Fibroblast of villous mesenchyme (primary cell): ENCODE data around the gene ZXDC. TPM values are rescaled to one million over a fixed set of nuclear protein-coding genes. Genes with fewer than 3 reads are reported as not detected.

Experiments
- DNase-seq: peaks from one replicate; pipeline ENCODE4 v3.0.0-alpha.2; 2010; ENCODE audit warnings: low read depth
- H3K4me3 ChIP-seq: 2 replicates; pipeline ENCODE4 v1.5.1; 2011; ENCODE audit warnings: low read depth, mild to moderate bottlenecking, low read length
- total RNA-seq: library from RNA; depleted of rRNA; stranded (reverse); fragments of >200 nt; gene quantifications from 2 replicates; pipeline ENCODE4 v1.2.3, GENCODE V29; 2012
- TF ChIP-seq, protein P1 (sequence below): IDR thresholded peaks from 2 replicates; pipeline ENCODE4 v1.5.1; 2012; ENCODE audit warnings: low read depth, mild to moderate bottlenecking, low read length; ENCODE audit not compliant: insufficient read depth

ZXDC gene
- total RNA-seq, 1 donor: 17.7 TPM

GRCh38 chr3:126491221-126492013 is 15.7 kb upstream of the ZXDC start:
- no peak for DNase-seq
- H3K4me3 ChIP-seq: no peak overlapping the region
- TF ChIP-seq, protein P1, sequence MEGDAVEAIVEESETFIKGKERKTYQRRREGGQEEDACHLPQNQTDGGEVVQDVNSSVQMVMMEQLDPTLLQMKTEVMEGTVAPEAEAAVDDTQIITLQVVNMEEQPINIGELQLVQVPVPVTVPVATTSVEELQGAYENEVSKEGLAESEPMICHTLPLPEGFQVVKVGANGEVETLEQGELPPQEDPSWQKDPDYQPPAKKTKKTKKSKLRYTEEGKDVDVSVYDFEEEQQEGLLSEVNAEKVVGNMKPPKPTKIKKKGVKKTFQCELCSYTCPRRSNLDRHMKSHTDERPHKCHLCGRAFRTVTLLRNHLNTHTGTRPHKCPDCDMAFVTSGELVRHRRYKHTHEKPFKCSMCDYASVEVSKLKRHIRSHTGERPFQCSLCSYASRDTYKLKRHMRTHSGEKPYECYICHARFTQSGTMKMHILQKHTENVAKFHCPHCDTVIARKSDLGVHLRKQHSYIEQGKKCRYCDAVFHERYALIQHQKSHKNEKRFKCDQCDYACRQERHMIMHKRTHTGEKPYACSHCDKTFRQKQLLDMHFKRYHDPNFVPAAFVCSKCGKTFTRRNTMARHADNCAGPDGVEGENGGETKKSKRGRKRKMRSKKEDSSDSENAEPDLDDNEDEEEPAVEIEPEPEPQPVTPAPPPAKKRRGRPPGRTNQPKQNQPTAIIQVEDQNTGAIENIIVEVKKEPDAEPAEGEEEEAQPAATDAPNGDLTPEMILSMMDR: no peak

- TF ChIP-seq, protein P1: no peak
Observed at GRCh38 chr3:126490619-126491018, 14.9 kb upstream of the ZXDC start.

DNA sequence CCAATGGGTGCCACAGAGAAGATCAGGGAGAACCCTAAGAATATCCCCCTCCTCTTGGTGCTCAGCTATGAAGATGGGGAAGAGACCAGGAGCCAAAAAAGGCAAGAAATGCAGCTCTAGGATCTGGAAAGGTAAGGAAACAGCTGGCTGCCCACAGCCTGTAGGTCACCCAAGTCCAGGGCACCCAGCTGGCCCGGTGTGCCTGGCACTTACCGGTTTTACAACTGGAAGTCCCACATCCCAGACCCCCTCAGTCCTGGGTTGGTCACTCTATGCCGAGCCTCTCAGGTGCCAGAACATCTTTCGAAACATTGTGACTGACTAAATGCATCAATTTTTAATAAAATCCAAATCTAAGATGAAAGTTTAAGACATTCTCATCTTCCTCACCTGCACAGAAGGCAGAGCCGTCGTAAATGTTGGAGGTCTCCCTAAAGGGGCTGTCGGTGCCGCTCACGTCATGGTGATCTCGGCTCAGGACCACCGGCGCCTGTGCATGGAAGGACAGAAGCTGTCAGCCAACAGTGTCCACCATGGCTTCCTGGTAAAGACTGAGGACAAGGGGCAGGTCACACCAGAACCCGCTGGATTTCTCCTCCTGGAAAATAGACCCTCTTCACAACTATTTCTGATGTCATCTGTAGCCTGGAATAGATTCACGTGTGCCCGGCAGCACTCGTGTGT is 13.3 kb upstream of the ZXDC start:
- TF ChIP-seq, protein P1: no peak
- H3K4me3 ChIP-seq: no peak overlapping the region
- DNase-seq: no peak

More at GRCh38 chr3:126490619-126491018, 14.9 kb upstream of the ZXDC start:
- no peak for DNase-seq
- no peak overlapping the region for H3K4me3 ChIP-seq

DNA sequence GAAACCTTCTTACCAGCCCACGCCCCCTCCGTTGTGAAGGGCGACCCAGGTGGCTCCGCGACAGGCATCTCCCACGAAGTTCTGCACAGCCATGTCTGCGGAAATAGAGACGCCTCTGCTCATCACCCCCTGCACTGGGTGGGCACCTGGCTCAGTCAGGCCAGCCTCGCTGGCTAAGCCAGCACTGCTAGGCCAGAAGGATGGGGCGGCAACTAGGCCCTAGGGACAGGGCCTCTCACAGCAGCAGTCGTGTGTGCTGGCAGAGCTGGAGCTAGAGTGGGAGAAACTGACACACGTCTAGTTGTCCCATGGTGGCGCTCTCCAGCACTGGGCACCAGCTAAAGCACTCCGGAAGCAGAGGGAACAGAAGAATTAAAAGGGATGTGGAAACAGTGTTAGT is 12.5 kb upstream of the ZXDC start:
- TF ChIP-seq, protein P1: no peak
- no peak overlapping the region for H3K4me3 ChIP-seq
- DNase-seq: no peak

GRCh38 chr3:126487151-126487771 is 11.6 kb upstream of the ZXDC start:
- no peak for DNase-seq
- TF ChIP-seq, protein P1: no peak
- H3K4me3 ChIP-seq: no peak overlapping the region

DNA sequence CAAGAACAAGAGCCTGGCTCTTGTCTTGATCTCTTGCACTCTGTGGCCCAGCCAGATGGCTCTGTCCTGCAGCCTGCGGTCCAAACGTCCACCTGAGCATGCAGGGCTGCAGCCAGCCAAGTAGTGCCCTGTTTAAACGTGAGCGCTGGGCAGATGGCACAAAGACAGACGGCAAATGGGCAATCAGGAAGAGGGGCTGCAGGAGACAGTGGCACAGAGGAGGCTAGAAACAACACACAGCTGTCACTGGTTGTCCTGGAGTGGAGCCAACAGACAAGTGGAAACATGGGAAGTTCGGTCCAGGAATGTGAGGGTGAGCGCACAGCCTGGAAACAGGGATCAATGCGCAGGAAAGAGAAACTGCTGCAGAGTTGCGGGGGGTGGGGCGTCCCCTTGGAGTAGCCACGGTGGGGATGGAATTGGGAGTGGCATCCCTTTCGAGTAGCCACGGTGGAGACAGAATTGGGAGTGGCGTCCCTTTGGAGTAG is 10.7 kb upstream of the ZXDC start:
- DNase-seq: no peak
- no peak overlapping the region for H3K4me3 ChIP-seq
- TF ChIP-seq, protein P1: no peak
